Measurements from ENCODE around the gene LHCGR. TPM values are rescaled to one million over a fixed set of nuclear protein-coding genes. Genes with fewer than 3 reads are reported as not detected.

Gene LHCGR
- total and polyA plus RNA-seq, 3 experiments from 2014 or later: not detected

GRCh38 chr2:48723129-48723528 lies 32.4 kb downstream of the LHCGR start:
- no peaks in the 10 kb centered on the region for H3K27me3 Mint-ChIP-seq
- H3K36me3 Mint-ChIP-seq: no peaks in the 10 kb centered on the region
- no peak overlapping the region for H3K4me3 Mint-ChIP-seq
- Histone ChIP-seq H3K27ac (ENCODE audit: low read depth, low read length) (no peak overlapping the region), H3K9me3 (ENCODE audit: low read length) (no peaks in the 10 kb centered on the region), H3K4me3 (ENCODE audit: low read length) (no peak overlapping the region), H3K4me1 (ENCODE audit: insufficient read depth, low read length) (no peaks in the 10 kb centered on the region), H3K36me3 (ENCODE audit: insufficient read depth, low read length) (no peaks in the 10 kb centered on the region), H3K27me3 (ENCODE audit: insufficient read depth, low read length, poor library complexity, severe bottlenecking) (no peaks in the 10 kb centered on the region)
- no peaks in the 10 kb centered on the region for H3K9me3 Mint-ChIP-seq
- ChIA-PET POLR2A (no interaction called here), CTCF (no interaction called here)
- no peaks in the 10 kb centered on the region for H3K4me1 Mint-ChIP-seq
- no peak for DNase-seq
- H3K27ac Mint-ChIP-seq: no peak overlapping the region

GRCh38 chr2:48722391-48722790 lies 33.1 kb downstream of the LHCGR start:
- Mint-ChIP-seq H3K4me1 (no peaks in the 10 kb centered on the region), H3K36me3 (no peaks in the 10 kb centered on the region), H3K27me3 (no peaks in the 10 kb centered on the region), H3K9me3 (no peaks in the 10 kb centered on the region), H3K4me3 (no peak overlapping the region), H3K27ac (no peak overlapping the region)
- no peaks in the 10 kb centered on the region for H3K27me3 ChIP-seq (ENCODE audit: insufficient read depth, low read length, poor library complexity, severe bottlenecking)
- no peaks in the 10 kb centered on the region for H3K9me3 ChIP-seq (ENCODE audit: low read length)
- no peaks in the 10 kb centered on the region for H3K4me1 ChIP-seq (ENCODE audit: insufficient read depth, low read length)
- ChIA-PET POLR2A (no interaction called here), CTCF (no interaction called here)
- H3K27ac ChIP-seq (ENCODE audit: low read depth, low read length): no peak overlapping the region
- H3K36me3 ChIP-seq (ENCODE audit: insufficient read depth, low read length): no peaks in the 10 kb centered on the region
- DNase-seq: no peak
- no peak overlapping the region for H3K4me3 ChIP-seq (ENCODE audit: low read length)

- Histone ChIP-seq H3K27ac (ENCODE audit: low read depth, low read length) (no peak overlapping the region), H3K4me1 (ENCODE audit: insufficient read depth, low read length) (no peaks in the 10 kb centered on the region), H3K36me3 (ENCODE audit: insufficient read depth, low read length) (no peaks in the 10 kb centered on the region), H3K4me3 (ENCODE audit: low read length) (no peak overlapping the region), H3K27me3 (ENCODE audit: insufficient read depth, low read length, poor library complexity, severe bottlenecking) (no peaks in the 10 kb centered on the region), H3K9me3 (ENCODE audit: low read length) (no peaks in the 10 kb centered on the region)
- H3K4me3 Mint-ChIP-seq: no peak overlapping the region
- H3K27me3 Mint-ChIP-seq: no peaks in the 10 kb centered on the region
- DNase-seq: no peak
- H3K27ac Mint-ChIP-seq: no peak overlapping the region
- H3K36me3 Mint-ChIP-seq: no peaks in the 10 kb centered on the region
- CTCF ChIA-PET: no interaction called here
- POLR2A ChIA-PET: no interaction called here
- no peaks in the 10 kb centered on the region for H3K4me1 Mint-ChIP-seq
- no peaks in the 10 kb centered on the region for H3K9me3 Mint-ChIP-seq
Observed at GRCh38 chr2:48721158-48721557, 34.4 kb downstream of the LHCGR start.

GRCh38 chr2:48719480-48720177 lies 35.9 kb downstream of the LHCGR start:
- Mint-ChIP-seq H3K4me1 (no peaks in the 10 kb centered on the region), H3K4me3 (no peak overlapping the region), H3K27me3 (peaks cover 2 to 3% of the 10 kb centered on the region in 2 donors), H3K27ac (no peak overlapping the region), H3K9me3 (peaks cover 0 to under 1% (median 0%) of the 10 kb centered on the region in 5 donors), H3K36me3 (no peaks in the 10 kb centered on the region)
- Histone ChIP-seq H3K9me3 (ENCODE audit: low read length) (no peaks in the 10 kb centered on the region), H3K27ac (ENCODE audit: low read depth, low read length) (no peak overlapping the region), H3K27me3 (ENCODE audit: insufficient read depth, low read length, poor library complexity, severe bottlenecking) (no peaks in the 10 kb centered on the region), H3K4me3 (ENCODE audit: low read length) (no peak overlapping the region), H3K36me3 (ENCODE audit: insufficient read depth, low read length) (no peaks in the 10 kb centered on the region), H3K4me1 (ENCODE audit: insufficient read depth, low read length) (no peaks in the 10 kb centered on the region)
- no peak for DNase-seq
- CTCF ChIA-PET: no interaction called here
- POLR2A ChIA-PET: no interaction called here

- Histone ChIP-seq H3K9me3 (ENCODE audit: low read length) (no peaks in the 10 kb centered on the region), H3K27me3 (ENCODE audit: insufficient read depth, low read length, poor library complexity, severe bottlenecking) (no peaks in the 10 kb centered on the region), H3K4me1 (ENCODE audit: insufficient read depth, low read length) (no peaks in the 10 kb centered on the region), H3K27ac (ENCODE audit: low read depth, low read length) (no peak overlapping the region), H3K36me3 (ENCODE audit: insufficient read depth, low read length) (no peaks in the 10 kb centered on the region), H3K4me3 (ENCODE audit: low read length) (no peak overlapping the region)
- Mint-ChIP-seq H3K9me3 (peaks cover 0 to 2% (median 0%) of the 10 kb centered on the region in 5 donors), H3K36me3 (no peaks in the 10 kb centered on the region), H3K4me3 (no peak overlapping the region), H3K4me1 (no peaks in the 10 kb centered on the region), H3K27ac (no peak overlapping the region), H3K27me3 (peaks cover 7 to 11% of the 10 kb centered on the region in 2 donors)
- ChIA-PET POLR2A (no interaction called here), CTCF (no interaction called here)
- DNase-seq: no peak
Observed at GRCh38 chr2:48717846-48718245, 37.7 kb downstream of the LHCGR start.

GRCh38 chr2:48715956-48716355 lies 39.6 kb downstream of the LHCGR start:
- H3K36me3 ChIP-seq (ENCODE audit: insufficient read depth, low read length): no peaks in the 10 kb centered on the region
- H3K4me3 ChIP-seq (ENCODE audit: low read length): no peak overlapping the region
- no peaks in the 10 kb centered on the region for H3K9me3 ChIP-seq (ENCODE audit: low read length)
- Mint-ChIP-seq H3K4me1 (no peaks in the 10 kb centered on the region), H3K27me3 (peaks cover 8 to 18% of the 10 kb centered on the region in 2 donors), H3K36me3 (no peaks in the 10 kb centered on the region), H3K27ac (no peak overlapping the region), H3K9me3 (peaks cover 0 to 2% (median 0%) of the 10 kb centered on the region in 5 donors), H3K4me3 (no peak overlapping the region)
- H3K27ac ChIP-seq (ENCODE audit: low read depth, low read length): no peak overlapping the region
- no peaks in the 10 kb centered on the region for H3K4me1 ChIP-seq (ENCODE audit: insufficient read depth, low read length)
- DNase-seq: no peak
- ChIA-PET POLR2A (no interaction called here), CTCF (no interaction called here)
- no peaks in the 10 kb centered on the region for H3K27me3 ChIP-seq (ENCODE audit: insufficient read depth, low read length, poor library complexity, severe bottlenecking)

- peaks cover 11 to 20% of the 10 kb centered on the region in 2 donors for H3K27me3 Mint-ChIP-seq
- POLR2A ChIA-PET: no interaction called here
- peaks cover 0 to 2% (median 0%) of the 10 kb centered on the region in 5 donors for H3K9me3 Mint-ChIP-seq
- no peak overlapping the region for H3K27ac ChIP-seq (ENCODE audit: low read depth, low read length)
- H3K4me3 ChIP-seq (ENCODE audit: low read length): no peak overlapping the region
- H3K36me3 Mint-ChIP-seq: no peaks in the 10 kb centered on the region
- H3K9me3 ChIP-seq (ENCODE audit: low read length): no peaks in the 10 kb centered on the region
- H3K4me1 Mint-ChIP-seq: no peaks in the 10 kb centered on the region
- no peak for DNase-seq
- no peaks in the 10 kb centered on the region for H3K36me3 ChIP-seq (ENCODE audit: insufficient read depth, low read length)
- no peak overlapping the region for H3K4me3 Mint-ChIP-seq
- no peaks in the 10 kb centered on the region for H3K4me1 ChIP-seq (ENCODE audit: insufficient read depth, low read length)
- CTCF ChIA-PET: no interaction called here
- no peaks in the 10 kb centered on the region for H3K27me3 ChIP-seq (ENCODE audit: insufficient read depth, low read length, poor library complexity, severe bottlenecking)
- H3K27ac Mint-ChIP-seq: no peak overlapping the region
Observed at GRCh38 chr2:48715042-48715899, 40.3 kb downstream of the LHCGR start.

GRCh38 chr2:48714245-48714644 lies 41.3 kb downstream of the LHCGR start:
- Mint-ChIP-seq H3K27me3 (peaks cover 11 to 23% of the 10 kb centered on the region in 2 donors), H3K4me3 (no peak overlapping the region), H3K27ac (no peak overlapping the region), H3K9me3 (peaks cover 0 to 2% (median 0%) of the 10 kb centered on the region in 5 donors), H3K36me3 (no peaks in the 10 kb centered on the region), H3K4me1 (no peaks in the 10 kb centered on the region)
- H3K27me3 ChIP-seq (ENCODE audit: insufficient read depth, low read length, poor library complexity, severe bottlenecking): no peaks in the 10 kb centered on the region
- H3K27ac ChIP-seq (ENCODE audit: low read depth, low read length): no peak overlapping the region
- H3K9me3 ChIP-seq (ENCODE audit: low read length): no peaks in the 10 kb centered on the region
- DNase-seq: no peak
- no peaks in the 10 kb centered on the region for H3K4me1 ChIP-seq (ENCODE audit: insufficient read depth, low read length)
- ChIA-PET CTCF (no interaction called here), POLR2A (no interaction called here)
- H3K36me3 ChIP-seq (ENCODE audit: insufficient read depth, low read length): no peaks in the 10 kb centered on the region
- no peak overlapping the region for H3K4me3 ChIP-seq (ENCODE audit: low read length)

All from CD8-positive, alpha-beta memory T cell (primary cell).